GM12891 (cell line): ENCODE measurements around the gene NACA.
A peak's percentile ranks its signal among the peaks of the same experiment; 100 is the strongest.
"Not testable (repeated sequence)": the region's sequence is repeated elsewhere in the genome, so short reads cannot be mapped to it uniquely, and the experiment has no call there.

Source experiments
- DNase-seq: peaks from one replicate; pipeline ENCODE4 v3.0.0; 2011; ENCODE audit warnings: low spot score; ENCODE audit not compliant: insufficient read length
- FAIRE-seq: peaks from 2 replicates; lab custom pipeline; 2011; peaks lifted over from hg19 to GRCh38; lab: Jason Lieb, UNC
- PAX5 ChIP-seq: IDR thresholded peaks from 2 replicates; pipeline ENCODE4 v1.6.1; 2011; ENCODE audit warnings: low read length, moderate library complexity, mild to moderate bottlenecking; ENCODE audit not compliant: insufficient read depth, severe bottlenecking
- POLR2A ChIP-seq: IDR thresholded peaks from 2 replicates; pipeline ENCODE4 v1.6.1; 2011; ENCODE audit warnings: low read depth, low read length, control low read depth
- POLR2AphosphoS5 ChIP-seq: IDR thresholded peaks from 2 replicates; pipeline ENCODE4 v1.6.1; 2011; ENCODE audit warnings: low read depth, low read length, control low read depth
- POU2F2 ChIP-seq: IDR thresholded peaks from 2 replicates; pipeline ENCODE4 v1.6.1; 2011; ENCODE audit warnings: low read depth, mild to moderate bottlenecking, control low read depth, low read length, moderate library complexity
- SPI1 ChIP-seq: IDR thresholded peaks from 2 replicates; pipeline ENCODE4 v1.6.1; 2011; ENCODE audit warnings: low read depth, low read length, control low read depth
- TAF1 ChIP-seq: IDR thresholded peaks from 2 replicates; pipeline ENCODE4 v1.6.1; 2011; ENCODE audit warnings: low read depth, low read length, control low read depth

The NACA gene

GRCh38 chr12:56758728-56759262, 33.7 kb upstream of the NACA start:
- TF ChIP-seq POLR2A (no peak), POLR2AphosphoS5 (no peak), SPI1 (no peak), PAX5 (no peak), TAF1 (no peak), POU2F2 (no peak)
- no peak for DNase-seq
- no peak for FAIRE-seq

- not testable (repeated sequence) for FAIRE-seq, DNase-seq
Observed at GRCh38 chr12:56757971-56758370, 32.9 kb upstream of the NACA start.

DNA sequence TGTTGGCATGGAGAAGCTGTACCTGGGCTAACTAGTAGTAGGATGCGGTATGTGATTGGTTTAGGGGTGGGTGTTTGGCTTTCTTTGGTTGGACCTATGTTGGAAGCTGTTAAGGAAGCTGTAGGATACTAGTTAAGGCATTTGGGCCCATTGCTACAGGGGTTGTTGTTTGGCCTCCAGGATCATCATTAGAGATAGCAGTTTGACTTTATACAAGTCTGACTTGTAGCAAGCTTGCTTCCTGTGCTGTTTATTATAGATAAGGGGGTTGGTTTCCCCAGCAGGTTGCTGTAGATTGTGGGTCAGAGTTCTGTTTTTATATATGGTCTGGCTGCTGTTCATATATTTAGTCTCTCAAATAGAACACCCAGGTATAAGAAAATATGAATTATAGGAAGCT, 28.5 kb upstream of the NACA start:
- TF ChIP-seq SPI1 (no peak), POU2F2 (no peak), TAF1 (no peak), PAX5 (no peak), POLR2AphosphoS5 (no peak), POLR2A (no peak)
- FAIRE-seq (no peak), DNase-seq (no peak)

DNA sequence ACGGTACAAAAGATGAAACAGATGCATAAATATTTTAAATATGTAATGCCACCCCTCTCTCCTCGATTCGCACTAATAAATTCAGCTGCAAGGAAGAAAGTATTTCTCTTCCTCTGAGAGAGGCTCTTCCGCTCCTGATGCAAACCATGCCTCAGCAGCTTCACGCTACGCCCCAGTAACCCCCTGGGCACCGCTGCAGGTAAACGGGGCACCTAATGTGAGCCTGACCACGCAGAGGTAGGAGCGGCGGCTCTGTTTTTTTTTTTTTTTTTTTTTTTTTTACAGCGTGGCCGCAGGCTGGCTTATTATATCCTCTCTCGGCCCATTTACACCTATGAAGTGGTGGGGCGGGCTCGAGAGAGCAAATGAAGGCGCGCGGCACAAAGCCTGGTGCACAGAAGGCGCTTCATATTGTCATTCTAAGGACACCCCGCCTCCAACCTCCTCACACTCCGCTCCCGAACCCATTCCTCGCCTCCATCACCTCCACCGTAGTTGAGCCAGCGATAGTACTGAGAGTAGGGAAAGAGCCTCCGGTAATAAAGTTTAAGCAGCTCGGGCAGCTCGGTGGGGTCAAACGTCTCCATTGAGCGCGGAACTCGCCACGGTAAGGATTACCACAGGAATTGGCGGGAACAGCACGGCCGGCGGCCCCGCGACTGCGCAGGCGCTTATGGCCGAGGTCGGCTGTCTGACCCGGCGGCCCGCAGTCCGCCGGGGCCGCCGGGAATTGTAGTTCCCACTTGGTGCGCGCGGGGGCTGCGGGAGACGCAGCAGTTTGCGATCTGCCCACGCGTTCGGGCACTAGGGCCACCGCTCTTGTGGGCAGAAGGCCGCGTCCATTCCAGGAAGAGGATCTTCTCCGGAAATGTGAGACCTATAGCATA, 26.9 kb upstream of the NACA start, which contains the start of gene PRIM1:
TSS of gene PRIM1 (minus strand) at position 612 of the 887 bp plus-strand sequence. CDS start at position 587, 25 bp downstream.
- FAIRE-seq (peak; percentile 98), DNase-seq (peak; percentile 84)
- TF ChIP-seq POU2F2 (no peak), PAX5 (peak; percentile 22), POLR2A (peak; percentile 47; the same call in 1 of the 2 replicates), TAF1 (no peak), POLR2AphosphoS5 (no peak), SPI1 (0 out of 2 replicates have a peak, but pooled peaks have one; percentile 16)

DNA sequence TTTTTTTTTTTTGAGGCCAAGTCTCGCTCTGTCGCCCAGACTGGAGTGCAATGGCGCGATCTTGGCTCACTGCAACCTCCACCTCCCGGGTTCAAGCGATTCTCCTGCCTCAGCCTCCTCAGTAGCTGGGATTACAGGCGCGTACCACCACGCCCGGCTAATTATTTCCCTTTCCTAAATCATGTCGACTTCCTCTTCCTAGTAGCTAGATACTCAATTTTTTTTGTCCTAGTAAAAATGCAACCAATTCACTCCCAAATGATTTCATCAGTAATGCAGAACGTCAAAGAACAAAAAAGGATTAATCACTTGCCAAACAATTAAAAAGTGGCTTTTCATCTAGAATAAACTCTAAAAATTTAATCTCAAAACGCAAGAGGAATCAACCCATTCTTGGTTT, 25.5 kb upstream of the NACA start:
- not testable (repeated sequence) for DNase-seq, FAIRE-seq

- FAIRE-seq (peak; percentile 60), DNase-seq (no peak)
- TF ChIP-seq SPI1, result no peak
Observed at GRCh38 chr12:56749853-56750252, 24.8 kb upstream of the NACA start.

GRCh38 chr12:56749359-56749758, 24.3 kb upstream of the NACA start:
- FAIRE-seq, result no peak
- TF ChIP-seq POLR2AphosphoS5, result no peak
- no peak for TF ChIP-seq TAF1
- no peak for TF ChIP-seq POU2F2
- TF ChIP-seq SPI1, result no peak
- no peak for TF ChIP-seq PAX5
- no peak for TF ChIP-seq POLR2A
- no peak for DNase-seq

DNA sequence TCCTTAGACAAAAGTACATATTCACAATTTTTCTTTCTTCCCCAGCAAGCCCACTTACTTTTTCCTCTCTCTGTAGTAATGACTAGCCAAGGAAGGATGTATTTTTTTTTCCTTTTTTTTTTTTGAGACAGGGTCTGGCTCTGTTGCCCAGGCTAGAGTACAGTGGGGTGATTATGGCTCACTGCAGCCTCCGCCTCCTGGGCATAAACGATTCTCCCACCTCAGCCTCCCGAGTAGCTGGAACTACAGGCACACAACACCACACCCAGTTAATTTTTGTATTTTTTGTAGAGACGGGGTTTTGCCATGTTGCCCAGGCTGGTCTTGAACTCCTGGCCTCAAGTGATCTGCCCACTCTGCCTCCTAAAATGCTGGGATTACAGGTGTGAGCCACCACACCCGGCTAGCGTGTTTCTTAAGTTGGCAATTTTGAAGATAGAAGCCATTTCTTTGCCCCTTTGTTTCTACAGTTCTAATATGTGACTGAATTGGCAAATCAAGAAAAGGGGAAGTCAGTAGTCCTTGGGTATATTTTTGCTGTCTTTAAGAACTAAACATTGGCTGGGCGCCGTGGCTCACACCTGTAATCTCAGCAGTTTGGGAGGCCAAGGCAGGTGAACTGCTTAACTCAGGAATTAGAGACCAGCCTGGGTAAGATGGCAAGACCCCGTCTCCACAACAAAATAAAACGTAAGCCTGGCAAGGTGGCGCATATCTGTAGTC, 3.2 kb upstream of the NACA start:
- DNase-seq (no peak), FAIRE-seq (no peak)
- peak; percentile 54; the same call in 1 of the 2 replicates for TF ChIP-seq SPI1
- no peak for TF ChIP-seq POU2F2

- DNase-seq, FAIRE-seq: not testable (repeated sequence)
Observed at GRCh38 chr12:56726196-56726675, 1.1 kb upstream of the NACA start.

GRCh38 chr12:56725723-56726102, 614 bp upstream of the NACA start:
- no peak for FAIRE-seq
- TF ChIP-seq POLR2AphosphoS5 (no peak), POU2F2 (no peak), TAF1 (no peak), POLR2A (no peak), SPI1 (no peak), PAX5 (no peak)
- no peak for DNase-seq
